ENCODE data around the gene U2SURP.

DNA sequence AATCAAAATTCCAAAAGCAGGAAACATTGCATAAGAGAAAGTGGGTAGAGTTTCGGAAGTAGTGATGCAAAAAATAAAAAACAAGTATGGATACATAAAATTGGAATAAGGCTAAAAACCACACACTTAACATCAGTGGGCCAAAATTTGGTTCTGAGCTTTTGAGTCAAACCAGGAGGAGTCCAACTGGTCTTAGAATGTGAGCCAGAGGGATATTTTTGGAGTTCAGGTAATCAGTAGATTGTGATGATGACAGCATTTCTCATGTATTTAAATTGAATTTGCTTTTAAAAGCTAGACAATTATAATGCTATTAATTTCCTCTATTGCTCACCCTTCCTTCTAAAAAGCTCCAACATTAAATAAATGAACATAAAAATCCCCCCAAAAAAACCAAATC, 80.0 kb downstream of the U2SURP start:
- TF ChIP-seq TCF7L2 (IDR thresholded peaks at IDR 0.05; ENCODE audit: borderline replicate concordance, extremely low read depth, insufficient read depth, insufficient read length) = no peak
- no peak for TF ChIP-seq EGR1 (IDR thresholded peaks at IDR 0.05; ENCODE audit: low read depth)
- TF ChIP-seq POLR2AphosphoS5 (IDR thresholded peaks at IDR 0.05; ENCODE audit: low read depth, low read length) = no peak
- TF ChIP-seq, protein P1, sequence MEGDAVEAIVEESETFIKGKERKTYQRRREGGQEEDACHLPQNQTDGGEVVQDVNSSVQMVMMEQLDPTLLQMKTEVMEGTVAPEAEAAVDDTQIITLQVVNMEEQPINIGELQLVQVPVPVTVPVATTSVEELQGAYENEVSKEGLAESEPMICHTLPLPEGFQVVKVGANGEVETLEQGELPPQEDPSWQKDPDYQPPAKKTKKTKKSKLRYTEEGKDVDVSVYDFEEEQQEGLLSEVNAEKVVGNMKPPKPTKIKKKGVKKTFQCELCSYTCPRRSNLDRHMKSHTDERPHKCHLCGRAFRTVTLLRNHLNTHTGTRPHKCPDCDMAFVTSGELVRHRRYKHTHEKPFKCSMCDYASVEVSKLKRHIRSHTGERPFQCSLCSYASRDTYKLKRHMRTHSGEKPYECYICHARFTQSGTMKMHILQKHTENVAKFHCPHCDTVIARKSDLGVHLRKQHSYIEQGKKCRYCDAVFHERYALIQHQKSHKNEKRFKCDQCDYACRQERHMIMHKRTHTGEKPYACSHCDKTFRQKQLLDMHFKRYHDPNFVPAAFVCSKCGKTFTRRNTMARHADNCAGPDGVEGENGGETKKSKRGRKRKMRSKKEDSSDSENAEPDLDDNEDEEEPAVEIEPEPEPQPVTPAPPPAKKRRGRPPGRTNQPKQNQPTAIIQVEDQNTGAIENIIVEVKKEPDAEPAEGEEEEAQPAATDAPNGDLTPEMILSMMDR (IDR thresholded peaks at IDR 0.05 in 2 of 3, conservative IDR thresholded peaks at IDR 0.05 in 1 of 3; ENCODE audit: borderline replicate concordance in 1 of 3, insufficient read depth in 1 of 3, low read depth in 2 of 3, low read length in 2 of 3) = no peak
- TF ChIP-seq POLR2A (IDR thresholded peaks at IDR 0.05; ENCODE audit: borderline replicate concordance, extremely low read depth, insufficient read depth, insufficient read length) = no peak
- no peak for TF ChIP-seq SP1 (IDR thresholded peaks at IDR 0.05; ENCODE audit: low read depth)
- TF ChIP-seq EZH2 (IDR thresholded peaks at IDR 0.05) = no peak
- no peak for TF ChIP-seq RAD21 (IDR thresholded peaks at IDR 0.05; ENCODE audit: low read depth)
- TF ChIP-seq EZH2phosphoT487 (IDR thresholded peaks at IDR 0.05; ENCODE audit: borderline replicate concordance) = no peak
- TF ChIP-seq, protein P2, sequence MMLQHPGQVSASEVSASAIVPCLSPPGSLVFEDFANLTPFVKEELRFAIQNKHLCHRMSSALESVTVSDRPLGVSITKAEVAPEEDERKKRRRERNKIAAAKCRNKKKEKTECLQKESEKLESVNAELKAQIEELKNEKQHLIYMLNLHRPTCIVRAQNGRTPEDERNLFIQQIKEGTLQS (IDR thresholded peaks at IDR 0.05) = no peak
- no peak for TF ChIP-seq SRF (IDR thresholded peaks at IDR 0.05; ENCODE audit: low read depth)

Measured in HCT116 (cell line).